Measurements from ENCODE around the gene TXNDC11.

Gene TXNDC11

GRCh38 chr16:11722468-11722808 is 20.2 kb downstream of the TXNDC11 start:
- TF ChIP-seq CTCF (IDR thresholded peaks at IDR 0.05), result no peak

GRCh38 chr16:11721781-11722467 is 20.7 kb downstream of the TXNDC11 start:
- TF ChIP-seq CTCF (IDR thresholded peaks at IDR 0.05), result no peak

- no peak for TF ChIP-seq CTCF (IDR thresholded peaks at IDR 0.05)
Measured at GRCh38 chr16:11719762-11720161, 22.9 kb downstream of the TXNDC11 start.

- no peak for TF ChIP-seq CTCF (IDR thresholded peaks at IDR 0.05)
Measured at GRCh38 chr16:11719171-11719570, 23.5 kb downstream of the TXNDC11 start.

GRCh38 chr16:11717811-11718210 is 24.8 kb downstream of the TXNDC11 start:
- no peak for TF ChIP-seq CTCF (IDR thresholded peaks at IDR 0.05)

- TF ChIP-seq CTCF (IDR thresholded peaks at IDR 0.05), result no peak
Measured at GRCh38 chr16:11716336-11716735, 26.3 kb downstream of the TXNDC11 start.

GRCh38 chr16:11715246-11715947 is 27.3 kb downstream of the TXNDC11 start:
- TF ChIP-seq CTCF (IDR thresholded peaks at IDR 0.05), result no peak

All from LNCAP (cell line).